ENCODE data around the gene COL5A2.

Gene COL5A2

GRCh38 chr2:189082376-189082975, 97.1 kb downstream of the COL5A2 start:
- no peak for TF ChIP-seq EZH2phosphoT487 (IDR thresholded peaks at IDR 0.05; ENCODE audit: low read depth)
- TF ChIP-seq CTCF (IDR thresholded peaks at IDR 0.05; ENCODE audit: low read depth, low read length), result no peak
- no peaks in the 10 kb centered on the region for H3K4me1 ChIP-seq (ENCODE audit: low read length)
- H4K20me1 ChIP-seq (ENCODE audit: insufficient read depth, low read length), result no peaks in the 10 kb centered on the region
- H3K79me2 ChIP-seq (ENCODE audit: low read length), result no peaks in the 10 kb centered on the region
- H3K27ac ChIP-seq (ENCODE audit: low read length), result no peak overlapping the region
- no peaks in the 10 kb centered on the region for H3K27me3 ChIP-seq (ENCODE audit: low read depth, low read length)
- H3K9me3 ChIP-seq (ENCODE audit: insufficient read depth, low read length), result no peaks in the 10 kb centered on the region
- H3K9ac ChIP-seq (ENCODE audit: low read length), result no peak overlapping the region
- H3K36me3 ChIP-seq (replicated peaks; ENCODE audit: low read depth, low read length), result no peaks in the 10 kb centered on the region
- no peak overlapping the region for H2AFZ ChIP-seq (ENCODE audit: low read depth, low read length)
- no peak overlapping the region for H3K4me3 ChIP-seq (ENCODE audit: low read length)
- no peak overlapping the region for H3K4me2 ChIP-seq (ENCODE audit: low read length)

- Histone ChIP-seq H3K9me3 (ENCODE audit: insufficient read depth, low read length) (no peaks in the 10 kb centered on the region), H3K27ac (ENCODE audit: low read length) (no peak overlapping the region), H2AFZ (ENCODE audit: low read depth, low read length) (no peak overlapping the region), H3K4me3 (ENCODE audit: low read length) (no peak overlapping the region), H3K4me2 (ENCODE audit: low read length) (no peak overlapping the region), H4K20me1 (ENCODE audit: insufficient read depth, low read length) (no peaks in the 10 kb centered on the region), H3K9ac (ENCODE audit: low read length) (no peak overlapping the region), H3K36me3 (replicated peaks; ENCODE audit: low read depth, low read length) (no peaks in the 10 kb centered on the region), H3K27me3 (ENCODE audit: low read depth, low read length) (no peaks in the 10 kb centered on the region), H3K4me1 (ENCODE audit: low read length) (peaks cover 12% of the 10 kb centered on the region), H3K79me2 (ENCODE audit: low read length) (no peaks in the 10 kb centered on the region)
- TF ChIP-seq EZH2phosphoT487 (IDR thresholded peaks at IDR 0.05; ENCODE audit: low read depth), result no peak
- TF ChIP-seq CTCF (IDR thresholded peaks at IDR 0.05; ENCODE audit: low read depth, low read length), result no peak
Observed at GRCh38 chr2:189076572-189076971, 103.0 kb downstream of the COL5A2 start.

GRCh38 chr2:189076120-189076519, 103.4 kb downstream of the COL5A2 start:
- H3K27me3 ChIP-seq (ENCODE audit: low read depth, low read length), result no peaks in the 10 kb centered on the region
- H3K9me3 ChIP-seq (ENCODE audit: insufficient read depth, low read length), result no peaks in the 10 kb centered on the region
- H4K20me1 ChIP-seq (ENCODE audit: insufficient read depth, low read length), result no peaks in the 10 kb centered on the region
- TF ChIP-seq CTCF (IDR thresholded peaks at IDR 0.05; ENCODE audit: low read depth, low read length), result no peak
- TF ChIP-seq EZH2phosphoT487 (IDR thresholded peaks at IDR 0.05; ENCODE audit: low read depth), result no peak
- no peak overlapping the region for H3K9ac ChIP-seq (ENCODE audit: low read length)
- H3K36me3 ChIP-seq (replicated peaks; ENCODE audit: low read depth, low read length), result no peaks in the 10 kb centered on the region
- H3K79me2 ChIP-seq (ENCODE audit: low read length), result no peaks in the 10 kb centered on the region
- no peak overlapping the region for H3K4me2 ChIP-seq (ENCODE audit: low read length)
- no peak overlapping the region for H2AFZ ChIP-seq (ENCODE audit: low read depth, low read length)
- H3K4me3 ChIP-seq (ENCODE audit: low read length), result no peak overlapping the region
- H3K27ac ChIP-seq (ENCODE audit: low read length), result no peak overlapping the region
- peaks cover 12% of the 10 kb centered on the region for H3K4me1 ChIP-seq (ENCODE audit: low read length)

- TF ChIP-seq CTCF (IDR thresholded peaks at IDR 0.05; ENCODE audit: low read depth, low read length) (no peak), EZH2phosphoT487 (IDR thresholded peaks at IDR 0.05; ENCODE audit: low read depth) (no peak)
- Histone ChIP-seq H3K4me3 (ENCODE audit: low read length) (no peak overlapping the region), H4K20me1 (ENCODE audit: insufficient read depth, low read length) (no peaks in the 10 kb centered on the region), H3K4me2 (ENCODE audit: low read length) (peak overlapping the region; percentile 23), H3K9me3 (ENCODE audit: insufficient read depth, low read length) (no peaks in the 10 kb centered on the region), H2AFZ (ENCODE audit: low read depth, low read length) (no peak overlapping the region), H3K27ac (ENCODE audit: low read length) (no peak overlapping the region), H3K4me1 (ENCODE audit: low read length) (peaks cover 12% of the 10 kb centered on the region), H3K36me3 (replicated peaks; ENCODE audit: low read depth, low read length) (no peaks in the 10 kb centered on the region), H3K79me2 (ENCODE audit: low read length) (no peaks in the 10 kb centered on the region), H3K9ac (ENCODE audit: low read length) (no peak overlapping the region), H3K27me3 (ENCODE audit: low read depth, low read length) (no peaks in the 10 kb centered on the region)
Observed at GRCh38 chr2:189074506-189074905, 105.1 kb downstream of the COL5A2 start.
